ENCODE data around the gene PITPNB.

DNA sequence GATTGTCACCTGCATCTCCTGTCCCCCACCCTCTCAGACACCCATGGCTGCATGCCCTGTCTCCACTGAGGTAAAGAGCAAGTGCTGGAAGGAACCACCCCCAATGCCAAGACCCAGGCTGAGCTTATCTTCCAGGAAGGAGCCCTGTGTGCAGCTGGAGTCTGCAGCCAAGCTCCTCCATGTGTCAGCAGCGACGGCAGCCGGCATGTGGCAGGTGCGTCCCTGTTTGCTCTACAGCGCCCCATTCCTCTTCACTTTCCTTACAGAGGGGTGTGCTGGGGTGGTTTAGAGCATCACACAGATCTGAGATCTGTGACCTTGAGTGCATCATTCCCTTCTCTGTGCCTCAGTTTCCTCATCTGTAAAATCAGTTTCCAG is 109.8 kb downstream of the PITPNB start:
- TF ChIP-seq EZH2 (IDR thresholded peaks at IDR 0.05; ENCODE audit: borderline replicate concordance, low read depth, low read length, severe bottlenecking): no peak
- TF ChIP-seq, protein P1, sequence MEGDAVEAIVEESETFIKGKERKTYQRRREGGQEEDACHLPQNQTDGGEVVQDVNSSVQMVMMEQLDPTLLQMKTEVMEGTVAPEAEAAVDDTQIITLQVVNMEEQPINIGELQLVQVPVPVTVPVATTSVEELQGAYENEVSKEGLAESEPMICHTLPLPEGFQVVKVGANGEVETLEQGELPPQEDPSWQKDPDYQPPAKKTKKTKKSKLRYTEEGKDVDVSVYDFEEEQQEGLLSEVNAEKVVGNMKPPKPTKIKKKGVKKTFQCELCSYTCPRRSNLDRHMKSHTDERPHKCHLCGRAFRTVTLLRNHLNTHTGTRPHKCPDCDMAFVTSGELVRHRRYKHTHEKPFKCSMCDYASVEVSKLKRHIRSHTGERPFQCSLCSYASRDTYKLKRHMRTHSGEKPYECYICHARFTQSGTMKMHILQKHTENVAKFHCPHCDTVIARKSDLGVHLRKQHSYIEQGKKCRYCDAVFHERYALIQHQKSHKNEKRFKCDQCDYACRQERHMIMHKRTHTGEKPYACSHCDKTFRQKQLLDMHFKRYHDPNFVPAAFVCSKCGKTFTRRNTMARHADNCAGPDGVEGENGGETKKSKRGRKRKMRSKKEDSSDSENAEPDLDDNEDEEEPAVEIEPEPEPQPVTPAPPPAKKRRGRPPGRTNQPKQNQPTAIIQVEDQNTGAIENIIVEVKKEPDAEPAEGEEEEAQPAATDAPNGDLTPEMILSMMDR (IDR thresholded peaks at IDR 0.05; ENCODE audit: borderline replicate concordance, extremely low read depth, low read length, poor library complexity, severe bottlenecking): no peak

Measured in DND-41 (cell line).